HCT116 (cell line): ENCODE data around the gene CDC14A. TPM values are rescaled to one million over a fixed set of nuclear protein-coding genes. Genes with fewer than 3 reads are reported as not detected.

Experiments used
- ATAC-seq: fragments of 200-7000 bp; cut with Tn5 transposase; 2 replicates; pipeline ENCODE4 v1.9.1; 2020; ENCODE audit warnings: mild to moderate bottlenecking, moderate library complexity
- BruUV-seq: library from RNA; stranded (reverse); fragments of 400-500 nt; replicated peaks from 2 replicates; lab custom pipeline; 2021; lab: Mats Ljungman, UMichigan
- CTCF ChIA-PET: fragments of 300-600 bp; sonication (Branson Sonifier 250); formaldehyde crosslinking; loops from one replicate; lab custom pipeline; 2021; ENCODE audit warnings: antibody characterized with exemption; lab: Charles Lee
- POLR2A ChIA-PET: fragments of 300-600, 350-600 bp; sonication (Branson Sonifier 250); formaldehyde crosslinking; loops from one replicate; lab custom pipeline; 2021; ENCODE audit warnings: antibody characterized with exemption; lab: Charles Lee
- RAD21 ChIA-PET, 2 experiments: fragments of 300-600 bp; sonication (Branson Sonifier 250); formaldehyde crosslinking; loops; one replicate each; lab custom pipeline; 2023; ENCODE audit warnings: low total read pairs in 2 of 2; ENCODE audit not compliant: uncharacterized antibody in 2 of 2, unreplicated experiment in 2 of 2, low non-redundant PET in 1 of 2; lab: Charles Lee
- DNase-seq: peaks from one replicate; pipeline ENCODE4 v3.0.0-alpha.2; 2010; ENCODE audit warnings: low read depth, low spot score
- H2AFZ ChIP-seq: fragments of 200-600 bp; shearing (Covaris generic), sonication (generic); 2 replicates; pipeline ENCODE4 v1.6.1; 2017; ENCODE audit warnings: low read depth, mixed run types, mixed read lengths, antibody characterized with exemption, low read length; ENCODE audit not compliant: poor library complexity, severe bottlenecking
- H3K27ac ChIP-seq: 2 replicates; pipeline ENCODE4 v1.5.1; 2012; ENCODE audit warnings: low read depth, low read length
- H3K27me3 ChIP-seq: fragments of 200-600 bp; sonication (generic); 2 replicates; pipeline ENCODE4 v1.6.1; 2016; ENCODE audit warnings: mixed run types, low read length, mixed read lengths; ENCODE audit not compliant: insufficient read depth
- H3K36me3 ChIP-seq, 2 experiments: fragments of 200-500 bp in 1 of 2; fragments of 200-600 bp in 1 of 2; sonication (Bioruptor generic) in 1 of 2; sonication (generic) in 1 of 2; 2 replicates each; pipeline versions ENCODE4 v1.5.1 to v1.6.1; 2014 to 2016; ENCODE audit warnings: low read length in 2 of 2, inconsistent platforms in 1 of 2, mixed read lengths in 1 of 2, mixed run types in 1 of 2; ENCODE audit not compliant: insufficient read depth in 2 of 2, control insufficient read depth in 1 of 2
- H3K4me1 ChIP-seq, 2 experiments: fragments of 200-600 bp in 1 of 2; sonication (generic) in 1 of 2; 2 replicates each; pipeline versions ENCODE4 v1.5.1 to v1.6.1; 2012 to 2017; ENCODE audit warnings: low read length in 2 of 2, inconsistent platforms in 1 of 2, mild to moderate bottlenecking in 1 of 2, mixed read lengths in 1 of 2, mixed run types in 1 of 2, moderate library complexity in 1 of 2; ENCODE audit not compliant: insufficient read depth in 2 of 2, control insufficient read depth in 1 of 2
- H3K4me2 ChIP-seq: fragments of 200-600 bp; sonication (generic); 2 replicates; pipeline ENCODE4 v1.6.1; 2017; ENCODE audit warnings: mixed run types, low read length, mixed read lengths
- H3K4me3 ChIP-seq, 2 experiments: fragments of 200-600 bp in 1 of 2; sonication (generic) in 1 of 2; replicated peaks in 1 of 2; 2 replicates each; pipeline ENCODE4 v1.5.1; 2011 to 2016; ENCODE audit warnings: low read length in 2 of 2, control low read depth in 1 of 2, low read depth in 1 of 2, mild to moderate bottlenecking in 1 of 2, mixed read lengths in 1 of 2, mixed run types in 1 of 2
- H3K79me2 ChIP-seq: fragments of 200-600 bp; sonication (generic); 2 replicates; pipeline ENCODE4 v1.6.1; 2017; ENCODE audit warnings: mild to moderate bottlenecking, mixed run types, low read length, moderate library complexity, mixed read lengths; ENCODE audit not compliant: insufficient read depth
- H3K9ac ChIP-seq: fragments of 200-600 bp; sonication (generic); 2 replicates; pipeline ENCODE4 v1.6.1; 2016; ENCODE audit warnings: low read length, mixed read lengths
- H3K9me2 ChIP-seq: fragments of 200-600 bp; sonication (generic), shearing (Covaris generic); 2 replicates; pipeline ENCODE4 v1.6.1; 2017; ENCODE audit warnings: mixed run types, mild to moderate bottlenecking, moderate library complexity; ENCODE audit not compliant: insufficient read depth
- H3K9me3 ChIP-seq, 2 experiments: fragments of 200-500 bp in 1 of 2; fragments of 200-600 bp in 1 of 2; sonication (Bioruptor generic) in 1 of 2; sonication (generic) in 1 of 2; 2 replicates each; pipeline ENCODE4 v1.6.1; 2014 to 2017; ENCODE audit warnings: low read length in 2 of 2, mixed read lengths in 2 of 2, inconsistent platforms in 1 of 2, low read depth in 1 of 2, mild to moderate bottlenecking in 1 of 2, mixed run types in 1 of 2, moderate library complexity in 1 of 2; ENCODE audit not compliant: control insufficient read depth in 1 of 2, insufficient read depth in 1 of 2
- H4K20me1 ChIP-seq: fragments of 200-600 bp; sonication (generic), shearing (Covaris generic); 2 replicates; pipeline ENCODE4 v1.6.1; 2017; ENCODE audit warnings: mixed run types, mild to moderate bottlenecking, moderate library complexity; ENCODE audit not compliant: insufficient read depth
- ATF3 ChIP-seq: IDR thresholded peaks from 2 replicates; pipeline ENCODE4 v1.6.1; 2012
- CBX3 ChIP-seq: IDR thresholded peaks from 2 replicates; pipeline ENCODE4 v1.6.1; 2012; ENCODE audit warnings: low read depth
- EGR1 ChIP-seq: IDR thresholded peaks from 2 replicates; pipeline ENCODE4 v1.6.1; 2012; ENCODE audit warnings: low read depth
- ELF1 ChIP-seq: IDR thresholded peaks from 2 replicates; pipeline ENCODE4 v1.6.1; 2012; ENCODE audit warnings: low read depth, borderline replicate concordance
- EZH2 ChIP-seq: fragments of 200-600 bp; sonication (generic); IDR thresholded peaks from 2 replicates; pipeline ENCODE4 v1.6.1; 2017; ENCODE audit warnings: antibody characterized with exemption, mixed run types
- EZH2phosphoT487 ChIP-seq: fragments of 200-600 bp; IDR thresholded peaks from 2 replicates; pipeline ENCODE4 v1.6.1; 2018; ENCODE audit warnings: antibody characterized with exemption, borderline replicate concordance
- FOSL1 ChIP-seq: IDR thresholded peaks from 2 replicates; pipeline ENCODE4 v1.6.1; 2012; ENCODE audit warnings: low read depth
- JUND ChIP-seq: IDR thresholded peaks from 2 replicates; pipeline ENCODE4 v1.6.1; 2012
- POLR2AphosphoS5 ChIP-seq: IDR thresholded peaks from 2 replicates; pipeline ENCODE4 v1.6.1; 2011; ENCODE audit warnings: mild to moderate bottlenecking, low read depth, low read length, moderate library complexity
- REST ChIP-seq: IDR thresholded peaks from 2 replicates; pipeline ENCODE4 v1.6.1; 2012; ENCODE audit warnings: low read depth
- SIN3A ChIP-seq: IDR thresholded peaks from 2 replicates; pipeline ENCODE4 v1.6.1; 2012; ENCODE audit warnings: low read depth
- SRF ChIP-seq: IDR thresholded peaks from 2 replicates; pipeline ENCODE4 v1.6.1; 2012; ENCODE audit warnings: low read depth
- YY1 ChIP-seq: IDR thresholded peaks from 2 replicates; pipeline ENCODE4 v1.6.1; 2011; ENCODE audit warnings: low read length, low read depth, moderate library complexity, mild to moderate bottlenecking; ENCODE audit not compliant: insufficient replicate concordance; ENCODE audit errors: extremely low read depth
- ZBTB33 ChIP-seq: IDR thresholded peaks from 2 replicates; pipeline ENCODE4 v1.6.1; 2011; ENCODE audit warnings: mild to moderate bottlenecking, low read length, moderate library complexity; ENCODE audit not compliant: insufficient replicate concordance; ENCODE audit errors: extremely low read depth
- ZFX ChIP-seq: fragments of 450-650 bp; IDR thresholded peaks from 2 replicates; pipeline ENCODE4 v1.6.1; 2017
- ZNF274 ChIP-seq: fragments of 200-500 bp; sonication (Bioruptor generic); IDR thresholded peaks from 2 replicates; pipeline ENCODE4 v1.6.1; 2014; ENCODE audit warnings: mild to moderate bottlenecking, low read depth, low read length, inconsistent platforms
- intact Hi-C: fragments of 100-400 bp; cut with micrococcal nuclease; formaldehyde crosslinking; loops from 2 replicates; pipeline ENCODE4 v1.10.0; 2022
- total RNA-seq: library from RNA; stranded (reverse); gene quantifications from one replicate; pipeline ENCODE4 v1.2.1, GENCODE V29; 2021; ENCODE audit not compliant: unreplicated experiment

Gene CDC14A
- total RNA-seq, 1 experiment from 2014 or later = 5.1 TPM

- H3K9me2 ChIP-seq = 0 out of 2 replicates have a peak, but pooled peaks cover 6% of the 10 kb centered on the region
- H3K4me3 ChIP-seq = no peak overlapping the region
- H3K9me3 ChIP-seq = no peaks in the 10 kb centered on the region
- intact Hi-C loops = no loop called here
- DNase-seq (no peak), ATAC-seq (no peak)
- H2AFZ ChIP-seq = no peak overlapping the region
- no peaks in the 10 kb centered on the region for H3K27me3 ChIP-seq
- ChIA-PET CTCF (no interaction called here), POLR2A (interaction anchor here (0.7 kb wide), 1 partner anchor 45 kb away, joined by 3 read pairs; no protein-coding TSS in a partner anchor), RAD21 (interaction anchor here in 1 of 2 experiments (0.7 kb wide), 1 partner anchor 295 kb away, joined by 5 read pairs; a partner anchor contains a TSS)
- TF ChIP-seq JUND (no peak), YY1 (no peak), CBX3 (no peak), FOSL1 (no peak), ELF1 (no peak), REST (no peak), POLR2AphosphoS5 (no peak), EGR1 (no peak), ZBTB33 (no peak), SIN3A (no peak), ZFX (no peak), ATF3 (no peak), EZH2 (no peak), ZNF274 (no peak), EZH2phosphoT487 (no peak), SRF (no peak)
- H4K20me1 ChIP-seq = no peaks in the 10 kb centered on the region
- no peaks in the 10 kb centered on the region for H3K4me1 ChIP-seq
- H3K36me3 ChIP-seq = no peaks in the 10 kb centered on the region
- BruUV-seq = no TSS peak
- H3K4me2 ChIP-seq = no peak overlapping the region
- no peak overlapping the region for H3K9ac ChIP-seq
- H3K79me2 ChIP-seq = no peaks in the 10 kb centered on the region
- no peak overlapping the region for H3K27ac ChIP-seq
Measured at GRCh38 chr1:100332331-100332730, 20.0 kb upstream of the CDC14A start.
